ENCODE results near the gene PKDCC.

The PKDCC gene

GRCh38 chr2:42054714-42055430, 7.1 kb downstream of the PKDCC start:
- Histone ChIP-seq H4K20me1 (peaks cover 87% of the 10 kb centered on the region), H3K27me3 (no peaks in the 10 kb centered on the region), H3K36me3 (peaks cover 80% of the 10 kb centered on the region), H3K27ac (0 out of 2 replicates have a peak overlapping the region, but pooled peaks have one; percentile 25), H3K9ac (0 out of 2 replicates have a peak overlapping the region, but pooled peaks have one; percentile 41), H3K4me3 (no peak overlapping the region), H3K4me1 (peaks cover 100% of the 10 kb centered on the region), H3K9me3 (no peaks in the 10 kb centered on the region), H3K4me2 (peak overlapping the region; percentile 42)
- TF ChIP-seq Cebpa-rat (IDR thresholded peaks at IDR 0.05): no peak

GRCh38 chr2:42055573-42056514, 8.0 kb downstream of the PKDCC start:
- Histone ChIP-seq H4K20me1 (peaks cover 77% of the 10 kb centered on the region), H3K27me3 (no peaks in the 10 kb centered on the region), H3K9me3 (no peaks in the 10 kb centered on the region), H3K27ac (peak overlapping the region; percentile 36; the same call in 1 of the 2 replicates), H3K9ac (peak overlapping the region; percentile 16; the same call in 1 of the 2 replicates), H3K4me1 (peaks cover 100% of the 10 kb centered on the region), H3K4me2 (peak overlapping the region; percentile 42), H3K4me3 (no peak overlapping the region), H3K36me3 (peaks cover 80% of the 10 kb centered on the region)
- TF ChIP-seq Cebpa-rat (IDR thresholded peaks at IDR 0.05): no peak

- Histone ChIP-seq H3K4me1 (peaks cover 94% of the 10 kb centered on the region), H3K27ac (no peak overlapping the region), H3K27me3 (no peaks in the 10 kb centered on the region), H3K9me3 (no peaks in the 10 kb centered on the region), H4K20me1 (peaks cover 62% of the 10 kb centered on the region), H3K9ac (peak overlapping the region; percentile 4; the same call in 1 of the 2 replicates), H3K4me3 (no peak overlapping the region), H3K4me2 (peak overlapping the region; percentile 88), H3K36me3 (peaks cover 71% of the 10 kb centered on the region)
- no peak for TF ChIP-seq Cebpa-rat (IDR thresholded peaks at IDR 0.05)
Observed at GRCh38 chr2:42057159-42057901, 9.5 kb downstream of the PKDCC start.

DNA sequence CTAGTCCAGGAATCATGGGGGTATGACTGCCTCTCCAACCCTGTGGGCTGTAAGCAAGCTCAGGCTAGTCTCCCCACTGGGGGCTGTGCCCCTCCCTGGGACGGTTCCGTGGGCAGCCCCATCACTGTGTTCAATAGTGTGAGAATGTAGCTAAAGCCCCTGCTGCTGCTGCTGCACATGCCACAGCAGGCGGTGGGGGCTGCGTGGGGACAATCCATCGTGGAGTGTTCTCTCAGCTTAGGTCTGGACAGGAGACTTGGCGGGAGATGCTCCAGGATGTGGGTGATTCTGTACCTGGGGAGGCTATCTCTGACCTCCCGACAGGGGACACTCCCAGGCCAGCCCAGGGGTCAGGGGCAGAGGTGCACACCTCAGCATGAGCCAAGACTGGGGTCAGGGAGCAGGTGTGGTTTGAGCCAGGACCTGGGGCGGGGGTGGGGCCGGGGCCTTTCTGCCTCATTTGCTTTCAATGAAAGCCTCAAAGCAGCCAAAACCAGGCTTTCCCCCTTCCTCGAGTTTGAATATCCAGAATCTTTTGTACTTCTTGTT, 10.2 kb downstream of the PKDCC start:
- peaks cover 56% of the 10 kb centered on the region for H4K20me1 ChIP-seq
- H3K27me3 ChIP-seq: no peaks in the 10 kb centered on the region
- H3K27ac ChIP-seq: no peak overlapping the region
- H3K4me3 ChIP-seq: no peak overlapping the region
- no peak for TF ChIP-seq Cebpa-rat (IDR thresholded peaks at IDR 0.05)
- no peaks in the 10 kb centered on the region for H3K9me3 ChIP-seq
- H3K4me2 ChIP-seq: peak overlapping the region; percentile 88
- peaks cover 87% of the 10 kb centered on the region for H3K4me1 ChIP-seq
- peaks cover 65% of the 10 kb centered on the region for H3K36me3 ChIP-seq
- no peak overlapping the region for H3K9ac ChIP-seq

GRCh38 chr2:42059261-42059898, 11.6 kb downstream of the PKDCC start:
- Histone ChIP-seq H3K27ac (peak overlapping the region; percentile 68), H3K4me1 (peaks cover 73% of the 10 kb centered on the region), H3K9ac (peak overlapping the region; percentile 52; the same call in 1 of the 2 replicates), H3K36me3 (peaks cover 51% of the 10 kb centered on the region), H3K4me2 (peak overlapping the region; percentile 88), H4K20me1 (peaks cover 42% of the 10 kb centered on the region), H3K4me3 (peak overlapping the region; percentile 39), H3K27me3 (no peaks in the 10 kb centered on the region), H3K9me3 (no peaks in the 10 kb centered on the region)
- TF ChIP-seq Cebpa-rat (IDR thresholded peaks at IDR 0.05): no peak

GRCh38 chr2:42060028-42060427, 12.2 kb downstream of the PKDCC start:
- Histone ChIP-seq H3K27ac (peak overlapping the region; percentile 68), H3K9ac (peak overlapping the region; percentile 52; the same call in 1 of the 2 replicates), H4K20me1 (peaks cover 36% of the 10 kb centered on the region), H3K9me3 (no peaks in the 10 kb centered on the region), H3K4me1 (peaks cover 67% of the 10 kb centered on the region), H3K36me3 (peaks cover 44% of the 10 kb centered on the region), H3K4me3 (peak overlapping the region; percentile 39), H3K27me3 (no peaks in the 10 kb centered on the region), H3K4me2 (peak overlapping the region; percentile 88)
- no peak for TF ChIP-seq Cebpa-rat (IDR thresholded peaks at IDR 0.05)

DNA sequence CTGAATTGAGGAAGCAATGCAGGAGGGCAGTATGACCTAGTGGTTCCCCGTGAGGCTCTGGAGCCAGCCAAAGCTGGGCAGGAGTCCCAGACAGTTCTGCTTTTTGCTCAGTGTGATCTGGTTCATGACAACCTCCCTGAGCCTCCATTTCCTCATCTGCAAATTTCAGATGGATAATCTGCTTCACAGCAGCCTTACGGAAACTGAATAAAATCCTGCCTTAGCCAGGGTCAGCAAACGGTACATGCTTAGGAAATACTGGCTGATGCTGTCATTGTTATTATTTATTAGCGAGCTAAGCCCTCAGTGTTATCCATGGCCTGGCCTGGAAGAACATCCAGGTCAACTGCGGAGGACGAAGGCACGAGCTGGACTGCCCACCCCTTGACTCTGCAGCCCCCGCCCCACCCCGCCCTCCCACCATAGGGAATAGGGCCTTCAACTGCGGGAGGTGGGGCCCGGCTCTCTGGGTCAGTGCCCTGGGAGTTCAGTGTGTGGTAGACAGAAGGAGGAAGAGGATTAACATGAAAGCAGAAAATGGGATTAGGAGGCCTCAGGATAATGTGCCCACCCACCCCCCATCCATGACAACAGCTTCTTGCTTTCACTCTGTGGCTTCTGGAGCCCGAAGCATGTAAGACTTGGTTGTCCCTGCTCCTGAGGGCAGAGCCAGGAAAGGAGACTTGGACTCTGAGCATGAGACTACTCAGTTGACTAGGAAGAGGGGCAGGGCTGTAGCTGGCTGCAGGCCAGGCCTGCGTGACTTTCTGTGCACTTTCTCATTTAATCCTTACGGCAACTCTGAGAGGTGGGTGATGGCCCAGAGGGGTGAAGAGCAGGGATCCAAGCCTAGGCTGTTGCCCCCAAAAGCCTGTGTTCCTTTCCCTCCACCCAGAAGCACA, 13.1 kb downstream of the PKDCC start:
- Histone ChIP-seq H3K9ac (no peak overlapping the region; the same call in 1 of the 2 replicates), H3K4me2 (peak overlapping the region; percentile 88), H4K20me1 (peaks cover 26% of the 10 kb centered on the region; the same call in 1 of the 2 replicates), H3K27me3 (no peaks in the 10 kb centered on the region), H3K4me3 (no peak overlapping the region), H3K36me3 (peaks cover 35% of the 10 kb centered on the region), H3K9me3 (no peaks in the 10 kb centered on the region), H3K27ac (peak overlapping the region; percentile 68), H3K4me1 (peaks cover 57% of the 10 kb centered on the region)
- TF ChIP-seq Cebpa-rat (IDR thresholded peaks at IDR 0.05): no peak

GRCh38 chr2:42061839-42062238, 14.0 kb downstream of the PKDCC start:
- peaks cover 17% of the 10 kb centered on the region; the same call in 1 of the 2 replicates for H4K20me1 ChIP-seq
- H3K4me1 ChIP-seq: peaks cover 48% of the 10 kb centered on the region
- no peaks in the 10 kb centered on the region for H3K27me3 ChIP-seq
- peaks cover 26% of the 10 kb centered on the region for H3K36me3 ChIP-seq
- no peak for TF ChIP-seq Cebpa-rat (IDR thresholded peaks at IDR 0.05)
- H3K9me3 ChIP-seq: no peaks in the 10 kb centered on the region
- H3K27ac ChIP-seq: no peak overlapping the region
- no peak overlapping the region for H3K4me3 ChIP-seq
- no peak overlapping the region for H3K4me2 ChIP-seq
- no peak overlapping the region for H3K9ac ChIP-seq
